ENCODE measurements around the gene PTGS1.
"Not testable (repeated sequence)": the region's sequence is repeated elsewhere in the genome, so short reads cannot be mapped to it uniquely, and the experiment has no call there.

The PTGS1 gene

DNA sequence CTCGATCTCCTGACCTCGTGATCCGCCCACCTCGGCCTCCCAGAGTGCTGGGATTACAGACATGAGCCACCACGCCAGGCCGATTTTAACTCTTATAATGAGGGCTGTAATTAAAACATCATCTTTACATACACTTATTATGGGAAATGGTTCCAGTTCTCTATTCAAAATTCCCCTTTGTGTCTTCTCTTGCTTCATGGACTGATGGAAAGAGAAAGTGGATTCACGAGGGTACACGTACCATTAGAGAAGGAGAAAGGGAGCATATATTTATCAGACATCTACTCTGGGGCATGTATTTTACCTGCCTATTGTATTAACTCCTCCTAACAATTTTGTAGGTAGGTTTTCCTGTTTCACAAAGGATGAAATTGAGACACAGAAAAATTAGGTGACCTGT is 31.1 kb downstream of the PTGS1 start:
- no peak for DNase-seq

DNA sequence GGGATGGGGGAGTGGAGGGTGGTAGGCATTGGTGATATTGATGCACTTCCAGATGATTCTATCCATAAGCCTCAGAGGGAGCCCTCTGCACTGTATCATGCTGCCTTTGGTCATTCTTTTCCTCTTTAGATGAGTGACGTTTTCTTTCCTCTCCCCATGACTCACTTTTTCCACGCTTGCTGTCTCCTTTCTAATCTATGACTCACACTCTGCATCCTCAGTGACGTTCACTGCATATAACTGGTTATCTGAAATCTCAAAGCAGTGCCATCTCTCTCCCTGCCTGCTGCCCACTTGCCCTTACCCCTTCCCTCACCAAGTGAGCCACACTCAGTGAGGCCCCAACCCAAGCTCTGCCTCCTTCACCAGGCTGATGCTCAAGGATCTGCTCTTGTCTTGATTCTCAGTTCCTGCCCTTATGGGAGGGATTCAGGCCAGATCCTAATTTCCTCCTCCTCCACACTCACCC is 31.6 kb downstream of the PTGS1 start:
- DNase-seq: no peak

DNA sequence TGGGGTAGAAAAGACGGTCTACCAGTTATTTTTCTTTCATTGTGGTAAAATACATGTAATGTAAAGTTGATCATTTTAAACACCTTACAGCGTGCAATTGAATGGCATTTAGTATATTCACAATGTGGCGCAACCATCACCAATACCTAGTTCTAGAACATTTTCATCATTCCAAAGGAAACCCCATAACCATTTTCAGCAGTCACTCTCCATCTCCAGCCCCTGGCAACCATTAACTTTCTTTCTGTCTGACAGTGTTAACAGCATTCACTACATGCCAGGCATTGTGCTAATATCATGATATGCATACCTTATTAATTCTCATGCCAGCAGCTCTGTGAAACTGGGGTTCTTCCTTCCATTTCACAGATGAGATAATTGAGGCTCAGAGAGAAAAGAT is 32.0 kb downstream of the PTGS1 start:
- DNase-seq: no peak

DNA sequence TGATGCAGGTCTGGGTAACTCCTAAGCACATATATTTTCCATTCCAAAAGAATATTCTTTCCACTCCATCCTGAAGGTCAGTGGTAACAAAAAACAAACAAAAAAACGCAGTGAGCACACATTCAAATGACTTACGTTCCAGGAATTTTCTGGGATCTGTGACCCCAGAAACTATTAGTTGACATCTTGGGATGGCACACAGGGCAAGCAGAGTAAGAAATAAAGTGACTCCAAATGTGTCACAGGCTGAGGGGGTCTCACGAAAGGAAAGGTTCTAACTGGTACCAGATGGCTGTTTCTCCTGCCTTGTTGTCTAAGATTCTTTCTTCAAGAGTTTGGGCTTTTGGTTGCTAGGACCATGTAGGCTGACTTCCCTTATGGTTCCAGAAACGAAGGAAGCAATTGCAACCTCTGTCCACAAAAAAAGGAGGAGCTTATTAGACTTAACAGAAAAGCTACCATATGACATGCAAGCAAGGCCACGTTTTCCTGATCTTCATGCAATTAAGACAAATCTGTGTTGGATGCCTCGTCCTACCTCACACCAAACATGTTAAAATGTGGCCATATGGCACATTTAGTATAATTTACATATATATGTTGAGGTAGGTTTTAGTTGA is 32.7 kb downstream of the PTGS1 start:
- no peak for DNase-seq

DNA sequence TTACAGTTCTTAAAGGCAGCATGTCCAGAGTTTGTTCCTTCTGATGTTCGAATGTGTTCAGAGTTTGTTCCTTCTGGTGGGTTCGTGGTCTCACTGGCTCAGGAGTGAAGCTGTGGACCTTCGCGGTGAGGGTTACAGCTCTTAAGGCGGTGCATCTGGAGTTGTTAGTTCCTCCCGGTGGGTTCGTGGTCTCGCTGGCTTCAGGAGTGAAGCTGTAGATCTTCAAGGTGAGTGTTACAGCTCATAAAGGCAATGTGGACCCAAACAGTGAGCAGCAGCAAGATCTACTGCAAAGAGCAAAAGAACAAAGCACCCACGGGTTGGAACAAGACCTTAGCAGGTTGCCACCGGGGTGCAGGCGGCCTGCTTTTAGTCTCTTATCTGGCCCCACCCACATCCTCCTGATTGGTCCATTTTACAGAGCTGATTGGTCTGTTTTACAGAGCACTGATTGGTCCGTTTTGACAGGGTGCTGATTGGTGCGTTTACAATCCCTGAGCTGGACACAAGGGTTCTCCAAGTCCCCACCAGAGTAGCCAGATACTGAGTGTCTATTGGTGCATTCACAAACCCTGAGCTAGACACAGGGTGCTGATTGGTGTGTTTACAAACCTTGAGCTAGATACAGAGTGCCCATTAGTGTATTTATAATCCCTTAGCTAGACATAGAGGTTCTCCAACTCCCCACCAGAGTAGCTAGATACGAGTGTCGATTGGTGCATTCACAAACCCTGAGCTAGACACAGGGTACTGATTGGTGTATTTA is 34.7 kb downstream of the PTGS1 start:
- not testable (repeated sequence) for DNase-seq

DNA sequence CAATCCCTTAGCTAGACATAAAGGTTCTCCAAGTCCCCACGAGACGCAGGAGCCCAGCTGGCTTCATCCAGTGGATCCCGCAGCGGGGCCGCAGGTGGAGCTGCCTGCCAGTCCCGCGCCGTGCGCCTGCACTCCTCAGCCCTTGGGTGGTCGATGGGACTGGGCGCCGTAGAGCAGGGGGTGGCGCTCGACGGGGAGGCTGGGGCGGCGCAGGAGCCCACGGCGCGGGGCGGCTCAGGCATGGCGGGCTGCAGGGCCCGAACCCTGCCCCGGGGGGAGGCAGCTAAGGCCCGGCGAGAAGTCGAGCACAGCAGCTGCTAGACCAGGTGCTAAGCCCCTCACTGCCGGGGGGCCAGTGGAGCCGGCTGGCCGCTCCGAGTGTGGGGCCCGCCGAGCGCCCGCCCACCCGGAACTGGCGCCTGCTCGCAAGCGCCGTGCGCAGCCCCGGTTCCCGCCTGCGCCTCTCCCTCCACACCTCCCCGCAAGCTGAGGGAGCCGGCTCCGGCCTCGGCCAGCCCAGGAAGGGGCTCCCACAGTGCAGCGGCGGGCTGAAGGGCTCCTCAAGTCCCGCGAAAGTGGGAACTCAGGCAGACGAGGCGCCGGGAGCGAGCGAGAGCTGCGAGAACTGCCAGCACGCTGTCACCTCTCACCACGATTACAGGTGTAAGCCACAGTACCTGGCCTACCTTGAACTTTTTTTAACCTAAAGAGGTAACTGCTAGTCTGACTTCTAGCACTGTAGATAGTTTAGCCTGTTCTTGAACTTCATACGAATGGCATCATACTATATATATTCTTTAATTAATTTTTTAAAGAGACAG is 35.5 kb downstream of the PTGS1 start:
- no peak for DNase-seq

DNA sequence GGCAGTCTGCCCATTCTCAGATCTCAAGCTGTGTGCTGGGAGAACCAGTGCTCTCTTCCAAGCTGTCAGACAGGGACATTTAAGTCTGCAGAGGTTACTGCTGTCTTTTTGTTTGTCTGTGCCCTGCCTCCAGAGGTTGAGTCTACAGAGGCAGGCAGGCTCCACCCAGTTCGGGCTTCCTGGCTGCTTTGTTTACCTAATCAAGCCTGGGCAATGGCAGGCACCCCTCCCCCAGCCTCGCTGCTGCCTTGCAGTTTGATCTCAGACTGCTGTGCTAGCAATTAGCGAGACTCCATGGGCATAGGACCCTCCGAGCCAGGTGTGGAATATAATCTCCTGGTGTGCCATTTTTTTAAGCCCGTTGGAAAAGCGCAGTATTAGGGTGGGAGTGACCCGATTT is 43.3 kb downstream of the PTGS1 start:
- not testable (repeated sequence) for DNase-seq

DNA sequence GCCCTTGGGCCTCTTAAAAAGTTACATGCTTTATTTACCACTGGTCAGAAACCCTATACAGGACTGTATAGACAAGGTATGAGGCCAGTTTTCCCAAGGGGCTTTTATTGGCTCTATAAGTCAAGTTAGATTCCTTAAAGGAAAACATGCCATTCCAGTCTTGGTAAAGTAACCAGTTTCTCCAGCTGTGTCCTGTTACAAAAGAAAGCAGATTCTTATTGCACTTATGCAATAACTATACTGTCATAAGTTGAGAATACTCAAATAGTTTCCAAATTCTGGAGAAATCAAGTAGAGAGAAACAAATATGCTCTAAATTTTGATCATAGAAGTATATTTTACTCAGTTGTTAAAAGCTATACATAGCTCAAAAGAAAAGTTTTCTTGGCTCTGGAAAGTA is 47.2 kb downstream of the PTGS1 start:
- no peak for DNase-seq

DNA sequence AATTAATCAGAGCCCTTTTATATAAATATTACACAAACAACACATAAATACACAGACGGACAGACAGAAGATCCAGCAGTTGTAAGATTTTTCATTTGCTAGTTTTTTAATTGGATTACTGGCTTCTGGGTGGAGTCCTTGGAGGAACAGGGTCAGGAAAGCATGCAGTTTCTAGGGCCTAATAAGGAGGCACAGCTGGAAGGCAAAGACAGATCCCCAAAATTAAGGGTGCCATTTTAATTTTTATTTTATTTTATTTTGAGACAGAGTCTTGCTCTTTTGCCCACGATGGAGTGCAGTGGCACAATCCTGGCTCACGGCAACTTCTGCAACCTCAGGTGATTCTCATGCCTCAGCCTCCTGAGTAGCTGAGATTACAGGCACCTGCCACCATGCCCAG is 49.5 kb downstream of the PTGS1 start:
- no peak for DNase-seq

DNA sequence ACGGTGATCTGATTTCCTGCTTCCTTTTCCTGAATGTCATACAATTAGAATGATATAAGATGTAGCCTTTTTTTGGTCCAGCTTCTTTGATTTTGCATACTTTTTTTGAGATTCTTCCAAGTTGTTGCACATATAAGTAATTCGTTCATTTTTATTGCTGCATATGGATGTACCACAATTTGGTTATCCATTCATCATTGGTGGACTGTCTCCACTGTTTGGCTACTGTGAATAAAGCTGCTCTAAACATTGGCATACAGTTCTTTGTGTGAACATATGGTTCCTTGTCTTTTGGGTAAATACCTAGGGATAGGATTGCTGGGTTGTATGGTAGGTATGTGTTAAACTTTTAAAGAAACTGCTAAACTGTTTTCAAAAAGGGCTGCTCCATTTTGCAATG is 54.3 kb downstream of the PTGS1 start:
- no peak for DNase-seq

DNA sequence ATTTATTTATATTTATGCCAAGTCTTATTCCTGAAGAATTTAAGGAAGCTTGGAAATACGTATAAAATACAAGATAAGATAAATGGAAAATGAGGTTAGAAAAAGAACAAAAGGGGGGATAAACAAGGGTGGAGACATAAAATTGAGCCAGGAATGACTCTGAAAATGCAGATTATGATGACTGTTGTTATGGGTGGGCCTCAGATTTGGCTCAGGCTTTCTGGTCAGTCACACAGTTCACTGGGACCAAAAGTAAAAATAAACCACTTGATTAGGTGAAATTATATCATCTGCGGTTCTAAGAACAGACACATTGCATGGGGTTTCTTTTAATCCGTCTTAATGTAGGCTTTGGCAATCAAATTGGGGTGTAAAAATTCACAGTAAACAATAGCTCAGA is 55.9 kb downstream of the PTGS1 start:
- DNase-seq: no peak

DNA sequence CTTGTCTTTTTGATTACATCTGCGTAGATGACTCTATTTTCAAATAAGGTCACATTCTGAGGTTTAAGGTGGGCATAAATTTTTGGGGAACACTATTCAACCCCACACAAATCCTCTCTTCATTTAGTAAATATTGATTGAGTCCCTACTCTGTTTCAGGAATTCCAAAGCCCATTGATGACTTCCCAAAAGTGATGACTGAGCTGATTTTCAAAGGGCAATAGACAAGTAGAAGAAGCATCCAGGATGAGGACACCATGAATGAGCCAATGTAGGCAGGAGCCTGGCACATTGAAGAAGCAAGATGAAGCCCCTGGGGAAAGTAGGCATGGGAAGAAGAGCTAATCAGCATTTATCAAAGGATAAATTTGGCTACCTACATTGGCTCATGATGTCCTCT is 71.7 kb downstream of the PTGS1 start:
- no peak for DNase-seq

DNA sequence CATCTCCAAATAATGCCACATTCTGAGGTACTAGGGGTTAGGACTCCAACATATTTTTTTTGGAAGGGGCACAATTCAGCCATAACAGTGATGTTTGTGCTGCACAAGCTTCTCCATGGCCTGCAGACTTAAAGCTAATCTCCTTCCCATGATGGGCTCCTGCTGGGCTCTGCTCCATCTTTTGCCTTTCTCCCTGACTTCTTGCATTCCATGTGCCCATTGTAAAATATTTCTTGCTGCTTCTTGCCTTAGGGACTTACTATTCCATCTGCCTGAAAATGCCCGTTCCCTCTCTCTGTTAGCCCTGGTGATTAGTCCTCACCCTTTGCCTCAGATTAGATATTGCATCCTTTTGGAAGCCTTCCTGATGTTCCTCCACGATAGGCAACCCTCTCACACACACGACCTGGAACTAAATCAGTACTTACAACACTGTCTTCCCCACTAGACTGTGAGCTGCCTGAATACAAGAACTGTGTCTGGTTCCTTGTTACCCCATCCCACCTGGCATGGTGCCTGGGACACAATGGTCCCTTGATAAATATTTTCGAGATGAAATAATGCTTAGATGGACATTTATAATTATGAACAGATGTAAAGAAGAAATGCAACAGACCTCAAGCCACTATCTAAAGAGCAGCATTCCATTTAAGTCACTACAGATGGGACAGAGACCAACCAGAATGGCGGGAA is 73.4 kb downstream of the PTGS1 start:
- DNase-seq: no peak

Measured in NCI-H2171 (cell line).